ENCODE data around the gene HS6ST1. TPM values are rescaled to one million over a fixed set of nuclear protein-coding genes. Genes with fewer than 3 reads are reported as not detected.

HS6ST1 gene
- total RNA-seq, 4 donors from 2014 or later: 20.5 to 43.6 (median 32.1) TPM

DNA sequence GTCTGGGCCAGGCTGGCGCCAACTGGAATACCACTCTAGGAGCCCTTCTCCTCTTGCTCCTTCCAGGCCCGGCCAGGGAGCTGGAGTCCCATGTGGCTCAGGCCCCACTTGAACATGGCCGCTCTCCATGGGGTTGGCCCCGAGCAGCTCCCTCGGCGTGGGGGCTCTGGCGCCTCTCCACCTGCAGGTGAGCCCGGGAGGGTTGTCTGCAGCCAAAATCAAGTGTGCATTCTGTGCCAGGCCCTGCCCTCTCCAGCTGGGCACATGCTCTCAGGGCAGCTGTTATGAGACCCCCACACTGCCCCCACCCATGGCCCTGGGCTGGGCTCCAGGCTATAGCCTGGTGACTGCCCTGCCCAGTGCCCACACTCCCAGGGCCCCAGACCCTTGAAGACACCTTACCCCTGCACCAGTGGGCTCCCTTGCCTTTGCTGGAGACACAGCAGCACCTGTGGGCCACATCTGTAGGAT, 45.8 kb upstream of the HS6ST1 start:
- TF ChIP-seq POLR2A (IDR thresholded peaks at IDR 0.05): no peak
- TF ChIP-seq, protein P1, sequence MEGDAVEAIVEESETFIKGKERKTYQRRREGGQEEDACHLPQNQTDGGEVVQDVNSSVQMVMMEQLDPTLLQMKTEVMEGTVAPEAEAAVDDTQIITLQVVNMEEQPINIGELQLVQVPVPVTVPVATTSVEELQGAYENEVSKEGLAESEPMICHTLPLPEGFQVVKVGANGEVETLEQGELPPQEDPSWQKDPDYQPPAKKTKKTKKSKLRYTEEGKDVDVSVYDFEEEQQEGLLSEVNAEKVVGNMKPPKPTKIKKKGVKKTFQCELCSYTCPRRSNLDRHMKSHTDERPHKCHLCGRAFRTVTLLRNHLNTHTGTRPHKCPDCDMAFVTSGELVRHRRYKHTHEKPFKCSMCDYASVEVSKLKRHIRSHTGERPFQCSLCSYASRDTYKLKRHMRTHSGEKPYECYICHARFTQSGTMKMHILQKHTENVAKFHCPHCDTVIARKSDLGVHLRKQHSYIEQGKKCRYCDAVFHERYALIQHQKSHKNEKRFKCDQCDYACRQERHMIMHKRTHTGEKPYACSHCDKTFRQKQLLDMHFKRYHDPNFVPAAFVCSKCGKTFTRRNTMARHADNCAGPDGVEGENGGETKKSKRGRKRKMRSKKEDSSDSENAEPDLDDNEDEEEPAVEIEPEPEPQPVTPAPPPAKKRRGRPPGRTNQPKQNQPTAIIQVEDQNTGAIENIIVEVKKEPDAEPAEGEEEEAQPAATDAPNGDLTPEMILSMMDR (IDR thresholded peaks at IDR 0.05): no peak
- no peak for TF ChIP-seq POLR2AphosphoS5 (IDR thresholded peaks at IDR 0.05)
- no peak for TF ChIP-seq EP300 (IDR thresholded peaks at IDR 0.05)
- no peaks in the 10 kb centered on the region for H3K9me3 ChIP-seq
- no peaks in the 10 kb centered on the region for H3K36me3 ChIP-seq
- H3K4me3 ChIP-seq: no peak overlapping the region
- H3K4me1 ChIP-seq: peaks cover 0 to 18% (median 11%) of the 10 kb centered on the region in 3 donors
- no peak overlapping the region for H3K27ac ChIP-seq
- ATAC-seq: no peak
- 100% methylated on average over 1 of the region's 8 CpGs; no CpG with 5 or more reads in 1 of the 2 donors for WGBS, 2 donors (ENCODE audit: low coverage in 1 of 2)
- no peaks in the 10 kb centered on the region for H3K27me3 ChIP-seq

DNA sequence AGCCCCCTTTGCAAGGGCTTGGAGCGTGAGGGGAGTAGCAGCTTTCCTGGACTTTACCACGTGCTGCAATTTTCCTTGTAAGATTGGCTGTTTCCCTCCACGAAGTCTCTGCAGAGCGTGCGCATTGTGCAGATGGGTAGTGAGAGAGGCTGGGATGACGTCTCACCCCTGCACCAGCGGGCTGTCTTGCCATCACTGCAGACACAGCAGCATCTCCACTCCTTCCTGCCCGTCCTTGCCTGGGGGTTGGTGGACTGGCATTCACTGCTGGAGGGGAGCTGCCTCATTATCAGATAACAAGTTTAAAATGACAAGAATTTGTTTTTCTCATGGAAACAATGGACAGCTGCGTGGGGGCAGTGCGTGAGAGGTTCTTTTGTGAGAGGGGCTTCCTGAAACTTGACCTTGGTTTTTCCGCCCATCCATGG, 45.3 kb upstream of the HS6ST1 start:
- Histone ChIP-seq H3K27me3 (no peaks in the 10 kb centered on the region), H3K27ac (no peak overlapping the region), H3K36me3 (no peaks in the 10 kb centered on the region), H3K4me1 (peaks cover 0 to 17% (median 11%) of the 10 kb centered on the region in 3 donors), H3K4me3 (no peak overlapping the region), H3K9me3 (no peaks in the 10 kb centered on the region)
- no peak for ATAC-seq
- TF ChIP-seq POLR2A (IDR thresholded peaks at IDR 0.05) (no peak), EP300 (IDR thresholded peaks at IDR 0.05) (no peak), POLR2AphosphoS5 (IDR thresholded peaks at IDR 0.05) (no peak)
- TF ChIP-seq, protein P1 (IDR thresholded peaks at IDR 0.05): no peak
- WGBS, 2 donors (ENCODE audit: low coverage in 1 of 2): 73 to 92% methylated on average over 3 to 9 of the region's 11 CpGs

DNA sequence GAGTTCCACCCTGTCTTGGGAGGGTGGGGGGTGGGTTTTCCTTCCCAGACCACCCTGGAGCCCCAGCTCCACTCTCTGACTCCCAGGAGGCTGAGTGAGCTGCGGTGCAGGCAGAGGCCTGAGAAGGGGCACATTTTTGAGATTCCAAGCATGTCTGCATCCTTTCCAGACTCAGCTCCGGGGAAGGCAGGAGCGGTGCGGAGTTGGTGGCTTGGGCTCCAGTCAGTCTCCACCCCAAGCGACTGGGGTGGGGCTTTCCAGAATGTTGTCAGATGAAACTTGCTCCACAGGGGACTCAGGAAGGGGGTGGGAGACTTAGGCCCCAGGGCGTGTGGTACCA, 44.2 kb upstream of the HS6ST1 start:
- Histone ChIP-seq H3K27ac (peak overlapping the region in 3 of 4 donors; percentile 11 to 47 (median 12)), H3K36me3 (no peaks in the 10 kb centered on the region), H3K4me1 (peaks cover 0 to 17% (median 11%) of the 10 kb centered on the region in 3 donors), H3K27me3 (no peaks in the 10 kb centered on the region), H3K9me3 (no peaks in the 10 kb centered on the region), H3K4me3 (no peak overlapping the region)
- ATAC-seq: peak; percentile 73
- TF ChIP-seq EP300 (IDR thresholded peaks at IDR 0.05) (no peak), POLR2AphosphoS5 (IDR thresholded peaks at IDR 0.05) (no peak), POLR2A (IDR thresholded peaks at IDR 0.05) (no peak)
- TF ChIP-seq, protein P1 (IDR thresholded peaks at IDR 0.05): no peak
- WGBS, 2 donors (ENCODE audit: low coverage in 1 of 2): 0 to 42% methylated on average over 2 to 4 of the region's 6 CpGs

DNA sequence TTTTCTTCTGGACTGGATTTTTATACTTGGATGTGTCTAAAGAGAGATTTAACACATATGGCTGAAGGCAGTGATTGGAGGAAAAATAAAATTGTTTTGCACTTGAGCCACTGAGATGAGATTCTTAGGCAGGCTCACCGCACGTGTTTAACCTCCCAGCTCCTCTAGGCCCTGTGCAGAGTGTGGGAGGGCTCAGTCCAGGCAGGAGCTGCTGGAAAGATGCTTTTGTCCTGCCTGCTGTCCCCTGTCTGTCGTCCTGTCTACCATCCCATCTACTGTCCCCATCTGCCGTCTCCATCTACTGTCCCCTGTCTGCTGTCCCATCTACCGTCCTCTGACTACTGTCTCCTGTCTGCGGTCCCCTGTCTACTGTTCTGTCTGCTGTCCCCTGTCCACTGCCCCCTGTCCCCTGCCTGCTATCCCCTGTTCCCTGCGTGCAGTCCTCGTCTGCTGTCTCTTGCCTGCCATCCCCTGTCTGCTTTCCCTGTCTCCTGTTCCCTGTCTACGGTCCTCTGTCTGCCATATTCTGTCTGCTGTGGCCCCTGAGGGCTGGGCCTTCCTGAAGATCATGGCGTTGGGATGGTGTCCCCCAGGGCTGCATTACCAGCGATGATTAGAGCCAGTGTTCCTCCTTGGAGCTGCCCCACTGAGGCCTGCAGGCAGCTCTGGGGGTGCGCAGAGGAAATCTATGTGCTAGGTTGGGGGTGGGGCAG, 43.7 kb upstream of the HS6ST1 start:
- peaks cover 0 to 17% (median 11%) of the 10 kb centered on the region in 3 donors for H3K4me1 ChIP-seq
- no peaks in the 10 kb centered on the region for H3K27me3 ChIP-seq
- WGBS, 2 donors (ENCODE audit: low coverage in 1 of 2): 73 to 83% methylated on average over 8 to 9 of the region's 12 CpGs
- no peaks in the 10 kb centered on the region for H3K9me3 ChIP-seq
- ATAC-seq: peak; percentile 26
- no peak overlapping the region for H3K4me3 ChIP-seq
- H3K36me3 ChIP-seq: no peaks in the 10 kb centered on the region
- H3K27ac ChIP-seq: peak overlapping the region in 3 of 4 donors; percentile 11 to 47 (median 12)
- TF ChIP-seq, protein P1 (IDR thresholded peaks at IDR 0.05): no peak
- no peak for TF ChIP-seq POLR2A (IDR thresholded peaks at IDR 0.05)
- TF ChIP-seq POLR2AphosphoS5 (IDR thresholded peaks at IDR 0.05): no peak
- TF ChIP-seq EP300 (IDR thresholded peaks at IDR 0.05): no peak

Data from gastroesophageal sphincter (tissue), 4 donors.